IMR-90 (cell line): ENCODE measurements around the gene PCSK5. TPM values are rescaled to one million over a fixed set of nuclear protein-coding genes. Genes with fewer than 3 reads are reported as not detected.

Experiments used
- ATAC-seq: fragments of 200-7000 bp; cut with Tn5 transposase; 2 replicates; pipeline ENCODE4 v1.9.1; 2020; ENCODE audit warnings: low read depth, mild to moderate bottlenecking, moderate library complexity
- BruUV-seq: library from RNA; stranded (reverse); fragments of 400-500 nt; replicated peaks from 2 replicates; lab custom pipeline; 2021; lab: Mats Ljungman, UMichigan
- CTCF ChIA-PET: fragments of 300-600 bp; formaldehyde crosslinking; extraction: SDS; loops from one replicate; lab custom pipeline; 2021; ENCODE audit warnings: antibody characterized with exemption; lab: Yijun Ruan, JAX
- POLR2A ChIA-PET: fragments of 300-600 bp; sonication (Branson Sonifier 250); formaldehyde crosslinking; loops from one replicate; lab custom pipeline; 2022; ENCODE audit warnings: antibody characterized with exemption; ENCODE audit not compliant: unreplicated experiment; lab: Charles Lee
- DNase-seq: peaks from one replicate; pipeline ENCODE4 v3.0.0; 2013
- H2AFZ ChIP-seq: replicated peaks from 2 replicates; pipeline ENCODE3; 2013; ENCODE audit warnings: low read length, mild to moderate bottlenecking; ENCODE audit not compliant: poor library complexity
- H2AK5ac ChIP-seq: 2 replicates; pipeline ENCODE4 v1.6.1; 2013; ENCODE audit warnings: low read depth, low read length, inconsistent platforms
- H2AK9ac ChIP-seq: replicated peaks from 2 replicates; pipeline ENCODE3; 2013; ENCODE audit warnings: mild to moderate bottlenecking, low read depth, low read length, moderate library complexity; ENCODE audit not compliant: poor library complexity
- H2BK120ac ChIP-seq: 2 replicates; pipeline ENCODE4 v1.6.1; 2013; ENCODE audit warnings: low read depth, low read length, inconsistent platforms
- H2BK15ac ChIP-seq: 3 replicates; pipeline ENCODE4 v1.6.1; 2013; ENCODE audit warnings: low read depth, low read length, inconsistent platforms
- H2BK20ac ChIP-seq: 2 replicates; pipeline ENCODE4 v1.6.1; 2013; ENCODE audit warnings: low read depth, mild to moderate bottlenecking, inconsistent platforms, low read length, moderate library complexity
- H2BK5ac ChIP-seq: 2 replicates; pipeline ENCODE4 v1.6.1; 2013; ENCODE audit warnings: mild to moderate bottlenecking, low read depth, low read length, inconsistent platforms; ENCODE audit not compliant: poor library complexity, severe bottlenecking
- H3K14ac ChIP-seq: replicated peaks from 2 replicates; pipeline ENCODE4 v1.6.1; 2013; ENCODE audit warnings: low read depth, low read length, inconsistent platforms
- H3K18ac ChIP-seq: 2 replicates; pipeline ENCODE4 v1.6.1; 2013; ENCODE audit warnings: low read depth, low read length, control low read depth
- H3K23ac ChIP-seq: 2 replicates; pipeline ENCODE4 v1.6.1; 2013; ENCODE audit warnings: low read depth, low read length, inconsistent platforms
- H3K27ac ChIP-seq: 2 replicates; pipeline ENCODE4 v1.5.1; 2013; ENCODE audit warnings: mild to moderate bottlenecking, control low read depth, low read length; ENCODE audit not compliant: insufficient read depth
- H3K27me3 ChIP-seq: 2 replicates; pipeline ENCODE4 v1.6.1; 2013; ENCODE audit warnings: low read length; ENCODE audit not compliant: control insufficient read depth, insufficient read depth
- H3K36me3 ChIP-seq: 2 replicates; pipeline ENCODE4 v1.6.1; 2013; ENCODE audit warnings: low read length, mixed read lengths; ENCODE audit not compliant: control insufficient read depth, insufficient read depth
- H3K4ac ChIP-seq: 2 replicates; pipeline ENCODE4 v1.6.1; 2013; ENCODE audit warnings: low read depth, low read length, inconsistent platforms
- H3K4me1 ChIP-seq: 2 replicates; pipeline ENCODE4 v1.6.1; 2013; ENCODE audit warnings: low read length, mixed read lengths; ENCODE audit not compliant: control insufficient read depth, insufficient read depth
- H3K4me2 ChIP-seq: 2 replicates; pipeline ENCODE4 v1.6.1; 2013; ENCODE audit warnings: low read depth, mild to moderate bottlenecking, control low read depth, low read length, moderate library complexity
- H3K4me3 ChIP-seq: 2 replicates; pipeline ENCODE4 v1.5.1; 2013; ENCODE audit warnings: low read depth, mild to moderate bottlenecking, control low read depth, low read length, moderate library complexity; ENCODE audit not compliant: insufficient read depth
- H3K56ac ChIP-seq: 2 replicates; pipeline ENCODE4 v1.6.1; 2013; ENCODE audit warnings: low read length, inconsistent platforms; ENCODE audit not compliant: insufficient read depth; ENCODE audit errors: extremely low read depth
- H3K79me1 ChIP-seq, 2 experiments: 2 replicates each; pipeline ENCODE4 v1.6.1; 2013; ENCODE audit warnings: low read length in 2 of 2, inconsistent platforms in 1 of 2, low read depth in 1 of 2
- H3K9ac ChIP-seq: 2 replicates; pipeline ENCODE4 v1.6.1; 2013; ENCODE audit warnings: low read depth, low read length, control low read depth
- H3K9me1 ChIP-seq: 2 replicates; pipeline ENCODE4 v1.6.1; 2013; ENCODE audit warnings: low read length, inconsistent platforms; ENCODE audit not compliant: insufficient read depth
- H3K9me3 ChIP-seq: 2 replicates; pipeline ENCODE4 v1.6.1; 2013; ENCODE audit warnings: low read length; ENCODE audit not compliant: control insufficient read depth, insufficient read depth
- H4K20me1 ChIP-seq: 2 replicates; pipeline ENCODE4 v1.6.1; 2013; ENCODE audit warnings: low read length, inconsistent platforms; ENCODE audit not compliant: insufficient read depth
- H4K5ac ChIP-seq: 2 replicates; pipeline ENCODE4 v1.6.1; 2013; ENCODE audit warnings: mild to moderate bottlenecking, low read depth, low read length, control low read depth
- H4K8ac ChIP-seq, 2 experiments: 2 replicates each; pipeline ENCODE4 v1.6.1; 2013; ENCODE audit warnings: low read depth in 2 of 2, low read length in 2 of 2, control low read depth in 1 of 2, inconsistent platforms in 1 of 2
- H4K91ac ChIP-seq: 2 replicates; pipeline ENCODE4 v1.6.1; 2013; ENCODE audit warnings: low read depth, low read length, inconsistent platforms; ENCODE audit not compliant: insufficient read depth
- MAZ ChIP-seq: IDR thresholded peaks from 2 replicates; pipeline ENCODE4 v1.6.1; 2012; ENCODE audit warnings: low read depth, mild to moderate bottlenecking, low read length, improper control_type of control experiment, moderate library complexity, borderline replicate concordance
- WGBS, 2 experiments: methylation state at CpG; one replicate each; pipeline versions ENCODE4 v1.1.5 to v1.1.7; 2013; ENCODE audit warnings: missing lambda C conversion rate in 2 of 2; ENCODE audit not compliant: insufficient read length in 1 of 2; ENCODE audit errors: extremely low coverage in 2 of 2; 5-methylcytosine and 5-hydroxymethylcytosine counted together
- dilution Hi-C: fragments of 300-500 bp; cut with HindIII; formaldehyde crosslinking; loops from one replicate; pipeline ENCODE4 v1.14.3; 2018; ENCODE audit warnings: low sequenced_read_pairs; ENCODE audit not compliant: unreplicated experiment
- in situ Hi-C: fragments of 300-500 bp; cut with MboI; formaldehyde crosslinking; loops from 3 replicates; pipeline ENCODE4 v1.14.3; 2019; ENCODE audit warnings: low sequenced_read_pairs, inconsistent platforms, mixed read lengths
- intact Hi-C: fragments of 100-400 bp; cut with micrococcal nuclease; formaldehyde crosslinking; loops from 2 replicates; pipeline ENCODE4 v1.10.0; 2022
- polyA plus RNA-seq, 3 experiments: library from polyadenylated mRNA; depleted of rRNA; stranded (reverse); fragments of >200 nt; gene quantifications; 2 replicates each; pipeline ENCODE4 v1.2.3, GENCODE V29; 2012; ENCODE audit warnings: low replicate concordance in 1 of 3
- total RNA-seq: library from RNA; depleted of rRNA; stranded (reverse); fragments of >200 nt; gene quantifications from 2 replicates; pipeline ENCODE4 v1.2.3, GENCODE V29; 2012
- TF ChIP-seq, protein P1 (sequence below): conservative IDR thresholded peaks from 2 replicates; pipeline ENCODE4 v1.5.1; 2012; ENCODE audit warnings: mild to moderate bottlenecking, low read depth, low read length, improper control_type of control experiment

The PCSK5 gene
- total and polyA plus RNA-seq, 2 of the 4 experiments (the other 2 are of a cell fraction), result 1.5 to 3.0 TPM

DNA sequence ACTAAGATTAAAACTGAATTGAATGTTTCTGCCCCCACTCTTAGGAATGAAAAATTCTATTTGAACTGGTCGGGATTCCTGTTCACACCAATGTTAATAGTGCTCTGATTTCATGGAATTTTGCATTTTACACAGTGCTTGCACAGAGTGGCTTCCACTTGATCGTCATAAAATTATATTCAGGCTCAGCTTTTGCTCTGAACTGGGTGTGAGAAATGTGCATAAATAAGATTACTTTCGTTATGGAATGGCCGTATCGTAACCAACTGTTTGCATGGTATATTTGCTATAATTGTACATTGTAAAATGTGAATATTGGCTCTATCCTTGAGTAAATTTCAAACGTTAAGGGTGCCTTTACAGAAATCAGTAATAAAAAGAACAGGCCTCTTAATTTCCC, 262.9 kb downstream of the PCSK5 start:
- Histone ChIP-seq H3K4ac (no peak overlapping the region), H3K4me2 (no peak overlapping the region), H3K36me3 (0 out of 2 replicates have a peak, but pooled peaks cover 2% of the 10 kb centered on the region), H2BK5ac (no peak overlapping the region), H3K18ac (no peak overlapping the region), H3K27ac (no peak overlapping the region), H2AFZ (no peak overlapping the region), H3K56ac (no peak overlapping the region), H3K79me1 (no peaks in the 10 kb centered on the region), H4K5ac (no peak overlapping the region), H3K27me3 (no peaks in the 10 kb centered on the region), H3K9me1 (peaks cover 2% of the 10 kb centered on the region; the same call in 1 of the 2 replicates), H4K8ac (no peak overlapping the region), H4K91ac (no peak overlapping the region), H2BK15ac (no peak overlapping the region), H3K23ac (no peak overlapping the region), H3K9me3 (no peaks in the 10 kb centered on the region), H2AK5ac (no peak overlapping the region), H2BK120ac (no peak overlapping the region), H4K20me1 (no peaks in the 10 kb centered on the region), H3K4me1 (no peaks in the 10 kb centered on the region), H2AK9ac (no peak overlapping the region), H3K9ac (no peak overlapping the region), H3K14ac (no peak overlapping the region), H3K4me3 (no peak overlapping the region), H2BK20ac (no peak overlapping the region)
- intact Hi-C loops (no loop called here), dilution Hi-C loops (no loop called here), in situ Hi-C loops (no loop called here)
- no peak for TF ChIP-seq MAZ
- TF ChIP-seq, protein P1, sequence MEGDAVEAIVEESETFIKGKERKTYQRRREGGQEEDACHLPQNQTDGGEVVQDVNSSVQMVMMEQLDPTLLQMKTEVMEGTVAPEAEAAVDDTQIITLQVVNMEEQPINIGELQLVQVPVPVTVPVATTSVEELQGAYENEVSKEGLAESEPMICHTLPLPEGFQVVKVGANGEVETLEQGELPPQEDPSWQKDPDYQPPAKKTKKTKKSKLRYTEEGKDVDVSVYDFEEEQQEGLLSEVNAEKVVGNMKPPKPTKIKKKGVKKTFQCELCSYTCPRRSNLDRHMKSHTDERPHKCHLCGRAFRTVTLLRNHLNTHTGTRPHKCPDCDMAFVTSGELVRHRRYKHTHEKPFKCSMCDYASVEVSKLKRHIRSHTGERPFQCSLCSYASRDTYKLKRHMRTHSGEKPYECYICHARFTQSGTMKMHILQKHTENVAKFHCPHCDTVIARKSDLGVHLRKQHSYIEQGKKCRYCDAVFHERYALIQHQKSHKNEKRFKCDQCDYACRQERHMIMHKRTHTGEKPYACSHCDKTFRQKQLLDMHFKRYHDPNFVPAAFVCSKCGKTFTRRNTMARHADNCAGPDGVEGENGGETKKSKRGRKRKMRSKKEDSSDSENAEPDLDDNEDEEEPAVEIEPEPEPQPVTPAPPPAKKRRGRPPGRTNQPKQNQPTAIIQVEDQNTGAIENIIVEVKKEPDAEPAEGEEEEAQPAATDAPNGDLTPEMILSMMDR, result no peak
- 80% methylated on average over 2 of the region's 6 CpGs; no CpG with 5 or more reads in 1 of the 2 experiments for WGBS, 2 experiments
- POLR2A ChIA-PET, result no interaction called here
- BruUV-seq, result no TSS peak
- no peak for DNase-seq
- CTCF ChIA-PET, result no interaction called here
- no peak for ATAC-seq
